Measurements from ENCODE around the gene MYCBP2. TPM values are rescaled to one million over a fixed set of nuclear protein-coding genes. Genes with fewer than 3 reads are reported as not detected.

Gene MYCBP2
- total RNA-seq, 6 experiments from 2014 or later = 52.7 to 66.3 (median 54.9) TPM

- H3K36me3 Mint-ChIP-seq (ENCODE audit: low read depth) = peaks cover 32% of the 10 kb centered on the region
- no peak for TF ChIP-seq CTCF (IDR thresholded peaks at IDR 0.05)
These were observed 271.7 kb downstream of the MYCBP2 start for GRCh38 chr13:77055158-77055557.

GRCh38 chr13:77053192-77053591 lies 273.7 kb downstream of the MYCBP2 start:
- no peaks in the 10 kb centered on the region; the same call in 1 of the 2 replicates for H3K27me3 Mint-ChIP-seq (ENCODE audit: insufficient read depth)
- peaks cover 49% of the 10 kb centered on the region for H3K36me3 Mint-ChIP-seq (ENCODE audit: low read depth)
- no peak overlapping the region for H3K27ac Mint-ChIP-seq
- no peaks in the 10 kb centered on the region for H3K9me3 Mint-ChIP-seq
- DNase-seq = no peak
- no peak overlapping the region for H3K4me3 Mint-ChIP-seq
- H3K4me1 Mint-ChIP-seq (ENCODE audit: low read depth) = peaks cover 11% of the 10 kb centered on the region; the same call in 1 of the 2 replicates
- no peak for TF ChIP-seq CTCF (IDR thresholded peaks at IDR 0.05)

More at GRCh38 chr13:77055158-77055557, 271.7 kb downstream of the MYCBP2 start:
- Mint-ChIP-seq H3K27me3 (ENCODE audit: insufficient read depth) (no peaks in the 10 kb centered on the region; the same call in 1 of the 2 replicates), H3K4me1 (ENCODE audit: low read depth) (peaks cover 5% of the 10 kb centered on the region; the same call in 1 of the 2 replicates), H3K27ac (no peak overlapping the region), H3K4me3 (no peak overlapping the region), H3K9me3 (no peaks in the 10 kb centered on the region)
- DNase-seq = no peak

GRCh38 chr13:77048681-77049080 lies 278.2 kb downstream of the MYCBP2 start:
- Mint-ChIP-seq H3K4me1 (ENCODE audit: low read depth) (peaks cover 11% of the 10 kb centered on the region; the same call in 1 of the 2 replicates), H3K27ac (no peak overlapping the region), H3K9me3 (no peaks in the 10 kb centered on the region), H3K36me3 (ENCODE audit: low read depth) (peaks cover 37% of the 10 kb centered on the region), H3K27me3 (ENCODE audit: insufficient read depth) (no peaks in the 10 kb centered on the region; the same call in 1 of the 2 replicates), H3K4me3 (no peak overlapping the region)
- TF ChIP-seq CTCF (IDR thresholded peaks at IDR 0.05) = no peak
- no peak for DNase-seq

GRCh38 chr13:77047649-77048343 lies 279.1 kb downstream of the MYCBP2 start:
- H3K4me1 Mint-ChIP-seq (ENCODE audit: low read depth) = peaks cover 16% of the 10 kb centered on the region
- H3K27me3 Mint-ChIP-seq (ENCODE audit: insufficient read depth) = no peaks in the 10 kb centered on the region; the same call in 1 of the 2 replicates
- TF ChIP-seq CTCF (IDR thresholded peaks at IDR 0.05) = no peak
- H3K9me3 Mint-ChIP-seq = no peaks in the 10 kb centered on the region
- DNase-seq = no peak
- peaks cover 41% of the 10 kb centered on the region for H3K36me3 Mint-ChIP-seq (ENCODE audit: low read depth)
- H3K27ac Mint-ChIP-seq = no peak overlapping the region
- H3K4me3 Mint-ChIP-seq = no peak overlapping the region

- no peaks in the 10 kb centered on the region for H3K27me3 Mint-ChIP-seq (ENCODE audit: insufficient read depth)
- 0 out of 2 replicates have a peak overlapping the region, but pooled peaks have one; percentile 3 for H3K27ac Mint-ChIP-seq
- no peaks in the 10 kb centered on the region for H3K9me3 Mint-ChIP-seq
- H3K36me3 Mint-ChIP-seq (ENCODE audit: low read depth) = peaks cover 10% of the 10 kb centered on the region
- DNase-seq = no peak
- H3K4me3 Mint-ChIP-seq = no peak overlapping the region
- TF ChIP-seq CTCF (IDR thresholded peaks at IDR 0.05) = no peak
- peaks cover 9% of the 10 kb centered on the region for H3K4me1 Mint-ChIP-seq (ENCODE audit: low read depth)
These were observed 284.2 kb downstream of the MYCBP2 start for GRCh38 chr13:77042566-77043177.
